H1 (cell line): Measurements from ENCODE around the gene RGMB. TPM values are rescaled to one million over a fixed set of nuclear protein-coding genes. Genes with fewer than 3 reads are reported as not detected.

Experiments
- ASH2L ChIP-seq: fragments of 200-600, 300-600 bp; sonication (generic); IDR thresholded peaks from one replicate; pipeline ENCODE4 v1.7.1; 2017; ENCODE audit warnings: low read length
- CHD7 ChIP-seq: fragments of 300-600 bp; sonication (generic); IDR thresholded peaks from 2 replicates; pipeline ENCODE4 v1.7.1; 2012; ENCODE audit warnings: low read length, moderate library complexity, mild to moderate bottlenecking, inconsistent platforms; ENCODE audit not compliant: insufficient replicate concordance
- CREB1 ChIP-seq: IDR thresholded peaks from 2 replicates; pipeline ENCODE4 v1.6.1; 2012; ENCODE audit warnings: inconsistent platforms
- CTCF ChIP-seq, 3 experiments: IDR thresholded peaks; 1 replicate in 2 of 3; 2 replicates in 1 of 3; pipeline versions ENCODE4 v1.5.1 to v1.6.1; 2011; ENCODE audit warnings: low read length in 3 of 3, mild to moderate bottlenecking in 3 of 3, inconsistent platforms in 2 of 3, low read depth in 1 of 3, moderate library complexity in 1 of 3; ENCODE audit not compliant: insufficient read depth in 1 of 3; ENCODE audit errors: control extremely low read depth in 1 of 3
- EP300 ChIP-seq, 2 experiments: IDR thresholded peaks; 1 replicate in 1 of 2; 2 replicates in 1 of 2; pipeline ENCODE4 v1.6.1; 2011 to 2012; ENCODE audit warnings: low read depth in 2 of 2, low read length in 2 of 2, mild to moderate bottlenecking in 2 of 2, borderline replicate concordance in 1 of 2, inconsistent platforms in 1 of 2, moderate library complexity in 1 of 2
- JUN ChIP-seq: IDR thresholded peaks from 2 replicates; pipeline ENCODE4 v1.6.1; 2011; ENCODE audit warnings: low read depth, mild to moderate bottlenecking, improper control_type of control experiment, low read length
- RFX5 ChIP-seq: IDR thresholded peaks from 2 replicates; pipeline ENCODE4 v1.6.1; 2011; ENCODE audit warnings: low read depth, low read length, improper control_type of control experiment, borderline replicate concordance
- SUZ12 ChIP-seq: fragments of 200-600 bp; sonication (generic); IDR thresholded peaks from 2 replicates; pipeline ENCODE4 v1.6.1; 2012; ENCODE audit warnings: mild to moderate bottlenecking, inconsistent platforms, low read length, moderate library complexity, mixed read lengths
- TAF1 ChIP-seq: IDR thresholded peaks from 2 replicates; pipeline ENCODE4 v1.6.1; 2011; ENCODE audit warnings: mild to moderate bottlenecking, low read depth, low read length
- polyA plus RNA-seq, 7 experiments: library from polyadenylated mRNA; depleted of rRNA in 3 of 7; stranded (reverse) in 5 of 7; unstranded in 2 of 7; fragments of >200 nt in 5 of 7; fragments of 200-250 nt in 2 of 7; gene quantifications; 1 replicate in 5 of 7; 2 replicates in 1 of 7; 4 replicates in 1 of 7; pipeline versions ENCODE4 v1.2.1 to v1.2.3, GENCODE V29; 2011 to 2013; ENCODE audit warnings: missing spikeins in 2 of 7, mixed read lengths in 2 of 7
- total RNA-seq: library from RNA; stranded (reverse); fragmentation: NEBNext Ultra II Directional; extraction: Animal tissue kit (Norgen Biotek cat#: 25700); gene quantifications from 2 replicates; pipeline ENCODE4 v1.2.1, GENCODE V29; 2021

Gene RGMB
- total and polyA plus RNA-seq, 2 of the 8 experiments (the other 6 are each of a cell fraction or from before 2014, with no cell fraction given), result 11.7 to 27.0 TPM

- TF ChIP-seq CHD7 (no peak), SUZ12 (no peak), JUN (no peak), ASH2L (no peak), RFX5 (no peak), CTCF (IDR thresholded peaks at IDR 0.05; ENCODE audit: control extremely low read depth in 1 of 3, insufficient read depth in 1 of 3, low read depth in 1 of 3, low read length in 3 of 3) (no peak), CREB1 (no peak), EP300 (IDR thresholded peaks at IDR 0.05; ENCODE audit: borderline replicate concordance in 1 of 2, low read depth in 2 of 2, low read length in 2 of 2) (no peak), TAF1 (no peak)
These were observed 70.0 kb downstream of the RGMB start (continued) for GRCh38 chr5:98843481-98843880.
